ENCODE results near the gene KANSL1. TPM values are rescaled to one million over a fixed set of nuclear protein-coding genes. Genes with fewer than 3 reads are reported as not detected.

Gene KANSL1
- total RNA-seq, 1 experiment from 2014 or later = 83.0 TPM

DNA sequence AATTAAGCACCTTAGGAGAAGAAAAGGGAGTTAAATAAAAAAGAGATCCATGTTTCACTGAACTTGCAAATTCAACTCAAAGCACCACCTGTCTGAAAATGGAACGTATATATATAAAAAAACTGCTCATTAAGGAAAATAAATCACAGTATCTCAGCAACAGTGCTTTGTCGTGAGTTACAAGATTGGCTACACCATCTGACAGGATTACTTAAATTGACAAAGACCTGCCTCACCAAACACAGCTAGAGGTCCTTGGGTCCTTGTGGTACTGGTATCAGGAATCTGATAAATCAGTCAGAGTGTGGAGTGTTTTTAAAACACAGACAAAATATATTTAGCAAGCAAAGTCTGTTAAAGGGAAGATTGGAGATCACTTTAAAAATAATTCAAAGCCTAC lies 63.9 kb downstream of the KANSL1 start:
- CTCF ChIA-PET = interaction anchor here (1.2 kb wide), 1 partner anchor 64 kb away, joined by 5 read pairs; the partner anchor contains the start of gene KANSL1
- H3K4me3 ChIP-seq (ENCODE audit: low read depth, low read length) = no peak overlapping the region
- Mint-ChIP-seq H3K4me3 (ENCODE audit: unreplicated experiment) (no peak overlapping the region), H3K27me3 (ENCODE audit: insufficient read depth, unreplicated experiment) (no peaks in the 10 kb centered on the region), H3K36me3 (ENCODE audit: insufficient read depth, unreplicated experiment) (peaks cover 29% of the 10 kb centered on the region), H3K9me3 (ENCODE audit: unreplicated experiment) (no peaks in the 10 kb centered on the region), H3K4me1 (ENCODE audit: low read depth, unreplicated experiment) (peaks cover 24% of the 10 kb centered on the region), H3K27ac (ENCODE audit: unreplicated experiment) (no peak overlapping the region)
- no TSS peak for BruUV-seq (replicated peaks)
- no peak for DNase-seq
- TF ChIP-seq, protein P1, sequence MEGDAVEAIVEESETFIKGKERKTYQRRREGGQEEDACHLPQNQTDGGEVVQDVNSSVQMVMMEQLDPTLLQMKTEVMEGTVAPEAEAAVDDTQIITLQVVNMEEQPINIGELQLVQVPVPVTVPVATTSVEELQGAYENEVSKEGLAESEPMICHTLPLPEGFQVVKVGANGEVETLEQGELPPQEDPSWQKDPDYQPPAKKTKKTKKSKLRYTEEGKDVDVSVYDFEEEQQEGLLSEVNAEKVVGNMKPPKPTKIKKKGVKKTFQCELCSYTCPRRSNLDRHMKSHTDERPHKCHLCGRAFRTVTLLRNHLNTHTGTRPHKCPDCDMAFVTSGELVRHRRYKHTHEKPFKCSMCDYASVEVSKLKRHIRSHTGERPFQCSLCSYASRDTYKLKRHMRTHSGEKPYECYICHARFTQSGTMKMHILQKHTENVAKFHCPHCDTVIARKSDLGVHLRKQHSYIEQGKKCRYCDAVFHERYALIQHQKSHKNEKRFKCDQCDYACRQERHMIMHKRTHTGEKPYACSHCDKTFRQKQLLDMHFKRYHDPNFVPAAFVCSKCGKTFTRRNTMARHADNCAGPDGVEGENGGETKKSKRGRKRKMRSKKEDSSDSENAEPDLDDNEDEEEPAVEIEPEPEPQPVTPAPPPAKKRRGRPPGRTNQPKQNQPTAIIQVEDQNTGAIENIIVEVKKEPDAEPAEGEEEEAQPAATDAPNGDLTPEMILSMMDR (IDR thresholded peaks at IDR 0.05; ENCODE audit: insufficient read depth in 1 of 2, low read depth in 1 of 2, low read length in 1 of 2, severe bottlenecking in 1 of 2, unreplicated experiment in 1 of 2) = no peak
- H3K27me3 ChIP-seq (replicated peaks; ENCODE audit: control insufficient read depth, insufficient read depth, low read length) = no peaks in the 10 kb centered on the region
- intact Hi-C loops (cut with micrococcal nuclease; ENCODE audit: unreplicated experiment) = no loop called here
- POLR2A ChIA-PET = no interaction called here
- H3K36me3 ChIP-seq (ENCODE audit: control insufficient read depth, insufficient read depth, low read length) = peaks cover 1% of the 10 kb centered on the region; the same call in 1 of the 2 replicates
- H3K4me1 ChIP-seq = no peaks in the 10 kb centered on the region
- H3K9me3 ChIP-seq = no peaks in the 10 kb centered on the region

GRCh38 chr17:46128453-46128852 lies 64.8 kb downstream of the KANSL1 start:
- intact Hi-C loops (cut with micrococcal nuclease; ENCODE audit: unreplicated experiment) = loop anchor here (1.0 kb wide), 1 partner anchor 9 kb away; no protein-coding TSS in a partner anchor
- CTCF ChIA-PET = interaction anchor here (1.2 kb wide), 1 partner anchor 65 kb away, joined by 5 read pairs; the partner anchor contains the start of gene KANSL1
- H3K4me3 Mint-ChIP-seq (ENCODE audit: unreplicated experiment) = no peak overlapping the region

GRCh38 chr17:46127524-46127923 lies 65.7 kb downstream of the KANSL1 start:
- Mint-ChIP-seq H3K36me3 (ENCODE audit: insufficient read depth, unreplicated experiment) (peaks cover 22% of the 10 kb centered on the region), H3K27ac (ENCODE audit: unreplicated experiment) (no peak overlapping the region), H3K9me3 (ENCODE audit: unreplicated experiment) (no peaks in the 10 kb centered on the region), H3K27me3 (ENCODE audit: insufficient read depth, unreplicated experiment) (no peaks in the 10 kb centered on the region), H3K4me3 (ENCODE audit: unreplicated experiment) (no peak overlapping the region), H3K4me1 (ENCODE audit: low read depth, unreplicated experiment) (peaks cover 24% of the 10 kb centered on the region)
- ChIA-PET CTCF (no interaction called here), POLR2A (no interaction called here)
- no peaks in the 10 kb centered on the region for H3K27me3 ChIP-seq (replicated peaks; ENCODE audit: control insufficient read depth, insufficient read depth, low read length)
- no peaks in the 10 kb centered on the region for H3K4me1 ChIP-seq
- intact Hi-C loops (cut with micrococcal nuclease; ENCODE audit: unreplicated experiment) = no loop called here
- no peaks in the 10 kb centered on the region for H3K36me3 ChIP-seq (ENCODE audit: control insufficient read depth, insufficient read depth, low read length)
- BruUV-seq (replicated peaks) = no TSS peak
- no peak overlapping the region for H3K4me3 ChIP-seq (ENCODE audit: low read depth, low read length)
- H3K9me3 ChIP-seq = no peaks in the 10 kb centered on the region
- DNase-seq = no peak
- TF ChIP-seq, protein P1 (IDR thresholded peaks at IDR 0.05; ENCODE audit: insufficient read depth in 1 of 2, low read depth in 1 of 2, low read length in 1 of 2, severe bottlenecking in 1 of 2, unreplicated experiment in 1 of 2) = no peak

More at GRCh38 chr17:46128453-46128852, 64.8 kb downstream of the KANSL1 start:
- H3K36me3 ChIP-seq (ENCODE audit: control insufficient read depth, insufficient read depth, low read length) = peaks cover 1% of the 10 kb centered on the region; the same call in 1 of the 2 replicates
- no peaks in the 10 kb centered on the region for H3K9me3 ChIP-seq
- H3K27ac Mint-ChIP-seq (ENCODE audit: unreplicated experiment) = peak overlapping the region; percentile 12
- BruUV-seq (replicated peaks) = no TSS peak
- no peak for DNase-seq
- H3K27me3 Mint-ChIP-seq (ENCODE audit: insufficient read depth, unreplicated experiment) = no peaks in the 10 kb centered on the region
- TF ChIP-seq, protein P1 (IDR thresholded peaks at IDR 0.05; ENCODE audit: insufficient read depth in 1 of 2, low read depth in 1 of 2, low read length in 1 of 2, severe bottlenecking in 1 of 2, unreplicated experiment in 1 of 2) = no peak
- POLR2A ChIA-PET = no interaction called here
- peaks cover 29% of the 10 kb centered on the region for H3K36me3 Mint-ChIP-seq (ENCODE audit: insufficient read depth, unreplicated experiment)
- H3K9me3 Mint-ChIP-seq (ENCODE audit: unreplicated experiment) = no peaks in the 10 kb centered on the region
- no peak overlapping the region for H3K4me3 ChIP-seq (ENCODE audit: low read depth, low read length)
- H3K4me1 ChIP-seq = no peaks in the 10 kb centered on the region
- peaks cover 24% of the 10 kb centered on the region for H3K4me1 Mint-ChIP-seq (ENCODE audit: low read depth, unreplicated experiment)
- H3K27me3 ChIP-seq (replicated peaks; ENCODE audit: control insufficient read depth, insufficient read depth, low read length) = no peaks in the 10 kb centered on the region
